Measurements from ENCODE around the gene KRT6C.
"Not testable (repeated sequence)": the region's sequence is repeated elsewhere in the genome, so short reads cannot be mapped to it uniquely, and the experiment has no call there.

The KRT6C gene

DNA sequence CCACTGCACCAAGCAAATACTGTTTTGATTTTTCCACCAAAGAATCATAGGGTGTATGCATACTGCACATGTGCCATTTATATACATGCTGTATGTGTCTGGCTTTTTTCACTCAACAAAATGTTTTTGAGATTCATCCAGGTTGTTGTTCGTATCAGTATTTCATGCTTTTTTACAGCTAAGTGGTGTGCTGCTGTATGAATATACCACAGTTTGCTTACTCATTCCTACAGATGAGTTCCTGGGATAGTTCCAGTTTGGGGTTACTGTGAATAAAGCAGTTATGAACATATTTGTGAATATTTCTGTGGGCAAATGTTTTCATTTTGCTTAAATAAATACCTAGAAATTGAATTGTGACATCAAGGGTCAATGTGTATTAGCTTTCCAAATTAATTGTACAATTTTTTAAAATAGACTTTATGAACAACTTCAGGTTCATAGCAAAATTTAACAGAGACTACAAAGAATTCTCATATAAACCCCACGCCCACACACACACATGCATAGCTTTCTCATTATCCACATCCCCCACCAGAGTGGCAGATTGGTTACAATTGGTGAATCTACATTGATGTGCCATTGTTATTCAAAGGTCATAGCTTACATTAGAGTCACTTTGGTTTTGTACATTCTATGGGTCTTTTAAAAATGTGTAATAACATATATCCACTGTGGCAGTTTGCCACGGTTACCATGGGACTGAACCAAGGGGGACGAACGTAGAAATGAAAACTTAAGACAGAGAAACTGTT, 26.4 kb upstream of the KRT6C start:
- DNase-seq, result no peak

DNA sequence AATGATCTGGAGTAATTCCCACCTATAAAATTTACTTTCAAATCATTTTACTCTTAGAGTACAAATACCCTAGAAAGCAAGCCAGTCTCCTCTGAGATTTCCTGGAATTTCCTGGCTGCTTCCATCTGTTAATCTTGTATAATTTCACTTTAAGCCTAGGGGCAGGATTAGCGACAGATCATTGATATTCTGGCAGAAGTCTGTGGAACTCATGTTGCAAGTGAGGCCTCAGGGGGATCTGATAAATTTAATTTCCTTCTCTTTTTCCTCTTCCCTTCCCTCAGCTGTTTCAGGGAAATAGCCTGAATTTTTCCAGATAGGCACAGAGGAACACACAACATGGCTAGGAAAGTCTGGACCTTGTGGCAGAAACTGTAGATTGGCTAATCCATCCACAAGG, 25.3 kb upstream of the KRT6C start:
- no peak for DNase-seq

DNA sequence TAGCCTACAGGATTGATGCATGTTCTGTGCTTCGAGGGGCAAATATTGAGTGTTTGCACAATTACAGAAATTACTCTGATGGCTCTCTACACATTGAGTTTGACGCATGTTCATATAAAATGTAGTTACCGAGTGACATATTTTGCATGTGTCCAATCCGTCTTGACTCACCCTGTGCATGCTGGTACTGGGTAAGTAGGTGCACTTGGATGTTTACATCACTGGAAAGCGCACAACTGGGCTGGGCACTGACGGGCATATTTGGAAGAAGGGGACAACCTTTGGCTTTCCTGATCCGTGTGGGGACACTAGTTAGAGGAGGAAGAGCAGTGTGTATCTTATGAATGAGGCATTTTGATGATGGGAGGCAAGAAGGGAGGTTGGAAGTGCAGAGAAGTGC, 24.4 kb upstream of the KRT6C start:
- DNase-seq, result no peak

DNA sequence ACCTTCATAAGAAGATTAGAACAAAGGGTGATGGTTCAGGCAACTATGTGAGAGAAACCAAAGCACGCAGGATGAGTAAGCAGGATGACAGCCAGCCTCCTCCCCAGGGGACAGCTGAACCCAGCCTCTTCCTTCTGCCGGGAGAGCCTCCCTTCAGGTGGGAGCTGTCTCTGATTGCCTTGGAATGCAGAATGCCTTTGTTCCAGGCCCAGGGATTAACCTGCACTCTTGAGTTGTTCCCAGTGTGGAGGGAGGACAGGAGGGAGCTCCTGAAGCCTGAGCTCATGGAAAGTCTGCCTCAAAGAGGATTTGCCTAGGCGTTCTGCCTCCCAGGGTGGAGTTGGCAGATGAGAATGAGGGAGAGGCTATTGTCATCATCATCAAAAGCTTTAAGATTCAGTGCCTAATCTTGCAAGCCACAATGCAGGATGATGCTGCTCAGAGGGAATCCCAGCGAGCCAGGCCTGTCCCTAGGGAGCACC, 23.0 kb upstream of the KRT6C start:
- DNase-seq, result no peak

DNA sequence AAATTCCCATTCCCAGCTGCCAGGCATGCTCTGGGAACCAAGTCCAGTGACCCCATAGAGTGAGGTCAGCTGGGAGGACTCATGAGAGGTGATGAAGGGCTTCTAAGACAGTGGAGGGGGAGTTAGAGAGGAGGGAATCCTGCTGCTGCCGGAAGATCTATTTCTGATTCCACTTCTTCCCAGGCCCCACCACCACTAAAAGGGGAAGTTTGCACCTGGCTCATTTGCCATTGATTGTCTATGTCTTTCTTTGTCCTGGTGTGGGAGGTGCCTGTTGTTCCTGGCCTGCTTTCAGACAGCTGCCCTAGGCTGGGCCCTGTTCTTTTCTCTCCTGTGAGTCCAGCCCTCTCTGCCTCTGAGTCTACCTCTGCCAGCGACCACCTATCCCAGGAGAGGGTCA, 22.4 kb upstream of the KRT6C start:
- no peak for DNase-seq

DNA sequence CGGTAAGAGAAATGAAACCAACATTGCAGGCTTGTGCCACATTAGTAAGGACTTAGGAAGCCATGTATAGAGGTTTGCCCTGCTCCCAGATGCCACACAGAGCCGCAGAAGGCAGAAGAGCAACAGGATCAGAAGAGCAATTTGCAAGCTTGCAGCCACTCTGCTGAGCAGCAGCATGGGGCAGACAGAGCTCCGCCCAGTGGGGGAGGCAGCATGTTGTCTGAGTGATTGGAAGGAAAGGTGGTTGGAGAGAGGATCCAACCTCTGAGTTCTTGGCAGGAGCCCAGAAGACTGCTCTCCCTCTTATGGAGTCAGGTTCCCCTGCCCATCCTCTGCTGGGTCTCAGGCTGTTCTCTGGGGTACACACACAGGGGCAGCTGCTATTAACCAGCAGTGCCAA, 21.8 kb upstream of the KRT6C start:
- DNase-seq, result no peak

DNA sequence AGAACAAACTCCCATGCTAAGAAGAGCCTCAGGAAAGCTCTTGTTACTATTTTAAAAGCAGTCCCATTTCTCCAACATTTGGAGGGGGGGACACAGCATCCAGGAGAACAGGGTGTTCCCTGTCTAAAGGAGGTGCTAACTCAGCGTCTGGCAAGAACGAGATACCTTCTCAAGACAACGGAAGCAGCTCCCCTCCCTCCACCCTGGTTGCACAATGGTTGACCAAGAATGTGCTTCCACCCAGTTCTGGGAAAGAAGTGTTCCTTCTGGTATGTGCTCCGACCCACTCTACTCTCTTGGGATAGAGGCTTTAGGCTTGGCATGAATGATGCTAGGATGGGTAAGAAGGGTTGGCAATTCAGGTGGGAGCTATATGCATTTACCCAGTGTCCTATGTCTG, 20.9 kb upstream of the KRT6C start:
- no peak for DNase-seq

DNA sequence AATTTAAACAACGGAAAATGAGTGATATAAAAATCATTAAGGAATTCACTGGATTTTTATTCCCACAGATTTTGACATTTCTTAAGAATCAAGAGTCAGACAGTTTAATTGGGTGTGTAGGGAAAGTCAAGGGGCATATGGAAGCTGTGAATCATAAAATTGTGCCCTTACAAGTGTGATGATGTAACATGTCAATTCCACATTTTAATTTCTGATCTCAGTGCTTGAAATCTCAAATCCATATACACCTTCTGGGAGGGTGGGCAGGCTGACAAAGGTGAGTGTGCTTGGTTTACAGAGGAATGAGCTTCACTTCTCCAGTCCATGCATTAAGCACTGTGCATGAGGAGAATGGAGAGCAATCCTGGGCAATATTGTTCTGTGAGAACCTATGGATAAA, 20.5 kb upstream of the KRT6C start:
- DNase-seq, result no peak

DNA sequence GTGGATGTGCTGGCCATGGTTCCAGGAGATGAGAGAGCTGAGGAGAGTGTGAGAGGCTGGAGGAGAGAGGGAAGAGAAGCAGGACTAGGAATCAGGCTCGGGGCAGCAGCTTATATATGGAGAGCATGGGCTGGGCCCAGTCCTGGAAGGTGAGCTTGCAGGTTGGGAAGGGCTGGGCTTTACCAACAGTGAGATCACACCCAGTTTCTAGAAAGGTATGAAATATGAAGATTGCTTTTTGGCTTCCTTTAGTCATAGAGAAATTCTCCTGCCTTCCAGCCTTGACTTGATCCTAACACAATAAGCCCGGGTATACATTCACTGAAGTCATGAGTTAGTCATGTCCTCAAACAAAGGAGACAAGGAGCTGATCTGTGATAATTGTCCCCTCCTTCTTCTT, 19.6 kb upstream of the KRT6C start, which contains the start of gene KRT6A:
Gene KRT6A (minus strand): TSS at position 86 of the 400 bp plus-strand sequence. CDS start 69 bp downstream, at position 17.
- no peak for DNase-seq

DNA sequence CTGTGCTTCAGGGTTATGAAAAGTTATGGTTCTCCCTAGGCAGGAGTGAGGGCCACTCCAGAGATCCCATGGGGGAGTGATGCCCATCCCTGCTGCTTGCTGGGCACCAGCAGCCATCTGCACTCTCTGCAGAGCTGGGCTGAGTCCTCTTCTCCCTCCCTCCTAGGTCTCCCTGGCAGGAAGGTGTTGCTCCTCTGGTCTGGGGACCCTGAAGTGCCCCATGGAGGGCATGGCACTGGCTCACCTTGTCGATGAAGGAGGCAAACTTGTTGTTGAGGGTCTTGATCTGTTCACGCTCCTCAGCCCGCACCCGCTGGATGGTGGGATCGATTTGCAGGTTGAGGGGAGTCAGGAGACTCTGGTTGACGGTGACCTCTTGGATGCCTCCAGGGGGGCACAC, 18.8 kb upstream of the KRT6C start:
- DNase-seq, result not testable (repeated sequence)

DNA sequence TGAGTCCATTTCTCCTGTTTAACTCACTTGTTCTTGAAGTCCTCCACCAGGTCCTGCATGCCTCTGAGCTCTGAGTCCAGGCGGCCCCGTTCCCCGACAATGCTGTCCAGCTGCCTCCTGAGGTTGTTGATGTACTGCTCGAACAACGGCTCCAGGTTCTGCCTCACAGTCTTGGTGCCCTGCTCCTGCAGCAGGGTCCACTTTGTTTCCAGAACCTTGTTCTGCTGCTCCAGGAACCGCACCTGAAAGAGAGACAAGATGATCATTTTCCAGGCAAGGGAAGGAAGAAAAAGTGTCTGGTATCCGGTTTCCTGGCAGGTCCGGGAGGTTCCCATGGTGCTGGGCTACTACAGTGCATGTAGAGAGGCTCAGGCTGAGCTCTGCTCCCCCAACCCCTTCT, 17.9 kb upstream of the KRT6C start:
- not testable (repeated sequence) for DNase-seq

DNA sequence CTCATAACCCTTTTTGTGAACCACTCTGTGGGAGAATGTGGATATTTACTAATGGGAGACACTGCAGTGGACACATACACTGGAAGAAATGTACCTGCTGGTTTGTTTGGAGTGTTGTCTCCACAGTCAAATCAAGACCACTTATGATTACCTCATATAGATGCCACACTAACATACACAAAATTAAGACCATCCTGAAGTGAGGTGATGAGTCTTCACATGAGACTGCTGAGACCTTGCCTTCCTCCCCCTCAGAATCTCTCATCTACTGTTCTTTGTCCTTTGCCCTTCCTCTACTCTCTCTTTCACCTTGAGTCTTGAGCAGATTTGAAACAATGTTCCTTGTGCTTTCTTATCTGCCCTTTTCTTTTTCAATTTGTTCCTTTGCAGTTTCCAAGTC, 15.1 kb upstream of the KRT6C start:
- no peak for DNase-seq

DNA sequence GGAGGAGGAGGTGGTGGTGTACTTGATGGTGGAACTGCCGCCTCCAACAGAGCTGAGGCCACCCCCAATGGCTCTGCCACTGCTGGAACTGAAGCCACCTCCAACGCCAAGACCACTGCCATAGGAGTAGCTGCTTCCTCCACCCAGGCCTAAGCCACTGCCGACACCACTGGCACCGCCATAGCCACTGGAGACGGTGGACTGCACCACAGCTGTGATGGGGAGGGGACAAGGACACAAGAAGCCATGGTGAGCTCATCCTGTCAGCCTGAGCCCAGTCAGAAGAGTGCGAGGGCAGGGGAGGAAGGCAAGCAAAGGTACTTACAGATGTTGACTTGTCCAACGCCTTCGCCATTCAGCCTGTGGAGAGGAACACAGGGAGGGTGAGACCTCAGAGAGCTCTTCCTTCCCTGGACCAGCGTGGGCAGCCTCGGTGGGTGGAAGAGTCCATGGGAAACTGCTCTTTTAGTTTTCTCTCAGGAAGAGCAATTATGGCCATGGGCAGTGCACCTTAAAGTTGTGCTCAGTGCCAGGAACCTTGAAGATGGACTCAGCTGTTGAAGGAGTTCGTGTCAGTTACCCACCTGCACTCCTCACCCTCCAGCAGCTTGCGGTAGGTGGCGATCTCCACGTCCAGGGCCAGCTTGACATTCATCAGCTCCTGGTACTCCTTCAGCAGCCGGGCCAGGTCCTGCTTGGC, 14.3 kb upstream of the KRT6C start:
- DNase-seq, result not testable (repeated sequence)

DNA sequence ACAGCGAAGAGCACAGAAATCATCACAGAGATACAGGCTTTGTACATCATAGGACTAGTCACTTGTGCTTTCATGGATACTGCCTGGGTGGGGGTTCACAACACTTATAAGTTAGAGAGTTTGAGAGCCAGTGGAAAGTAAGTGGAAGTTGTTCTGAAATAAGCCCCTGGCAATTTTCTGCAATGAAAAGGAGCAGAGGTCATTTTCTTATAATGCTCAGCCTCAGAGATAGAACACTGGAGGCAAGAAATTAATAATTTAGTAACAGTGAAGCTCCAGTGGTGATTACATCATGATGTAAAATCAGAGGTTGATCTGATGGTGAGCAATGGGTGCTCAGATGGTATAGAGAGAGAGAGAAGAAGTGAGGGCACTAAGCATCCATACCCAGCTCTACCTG, 13.6 kb upstream of the KRT6C start:
- no peak for DNase-seq

DNA sequence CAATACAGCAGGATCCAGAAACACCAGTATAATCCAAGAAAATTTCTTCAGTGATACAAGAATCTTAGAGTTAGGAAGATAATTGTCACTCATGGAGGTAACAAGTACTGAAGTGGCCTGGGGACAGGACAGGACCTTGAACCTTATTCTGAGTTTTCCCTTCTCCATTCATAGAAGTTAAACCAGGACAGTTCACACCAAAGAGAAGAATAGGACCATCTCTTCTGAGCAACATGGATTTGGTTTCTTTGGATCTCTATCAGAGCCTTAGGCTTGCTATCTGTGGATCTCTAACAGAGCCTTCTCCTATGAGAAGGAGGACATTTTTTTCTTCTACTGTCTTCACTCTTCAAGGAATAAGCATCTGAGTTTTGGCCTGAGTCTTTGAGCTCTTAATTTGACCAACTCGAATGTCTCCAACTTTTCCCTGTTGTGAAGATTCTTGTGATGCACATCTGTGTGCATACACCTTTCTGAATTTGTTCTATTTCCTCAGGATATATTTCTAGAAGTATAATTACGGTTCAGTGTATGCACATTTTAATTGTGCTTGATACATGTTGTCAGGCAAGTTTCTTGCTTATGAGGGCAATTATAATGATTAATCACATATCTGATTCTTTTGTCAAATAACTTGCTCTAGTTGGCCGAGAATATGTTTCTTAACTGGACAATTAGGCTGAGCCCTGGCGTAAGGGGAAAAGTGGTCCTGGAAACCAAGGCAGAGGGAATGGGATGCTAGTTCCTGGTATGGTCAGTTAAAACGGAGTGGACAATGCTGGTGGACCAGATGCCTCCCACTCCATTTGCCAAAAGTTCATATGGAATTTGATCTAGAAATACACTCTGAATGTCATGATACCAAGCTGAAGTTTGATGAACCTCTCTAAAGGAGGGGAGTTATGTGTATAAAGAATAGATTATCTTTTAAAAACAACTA, 12.8 kb upstream of the KRT6C start:
- DNase-seq, result no peak

DNA sequence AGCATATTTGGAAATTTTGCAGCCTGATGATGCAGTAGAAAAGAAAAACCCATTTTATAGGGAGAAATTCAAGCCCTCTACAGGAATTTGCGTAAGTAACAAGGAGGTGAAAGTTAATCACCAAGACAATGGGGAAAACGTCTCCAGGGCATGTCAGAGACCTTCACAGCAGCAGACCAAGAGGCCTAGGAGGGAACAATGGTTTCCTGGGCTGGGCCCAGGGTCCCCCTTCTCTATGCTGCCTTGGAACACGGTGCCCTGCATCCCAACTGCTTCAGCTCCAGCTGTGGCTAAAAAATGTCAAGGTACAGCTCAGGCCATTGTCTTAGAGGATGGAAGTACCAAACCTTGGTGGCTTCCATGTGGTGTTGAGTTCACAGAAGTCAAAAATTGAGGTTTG, 6.5 kb upstream of the KRT6C start:
- no peak for DNase-seq

DNA sequence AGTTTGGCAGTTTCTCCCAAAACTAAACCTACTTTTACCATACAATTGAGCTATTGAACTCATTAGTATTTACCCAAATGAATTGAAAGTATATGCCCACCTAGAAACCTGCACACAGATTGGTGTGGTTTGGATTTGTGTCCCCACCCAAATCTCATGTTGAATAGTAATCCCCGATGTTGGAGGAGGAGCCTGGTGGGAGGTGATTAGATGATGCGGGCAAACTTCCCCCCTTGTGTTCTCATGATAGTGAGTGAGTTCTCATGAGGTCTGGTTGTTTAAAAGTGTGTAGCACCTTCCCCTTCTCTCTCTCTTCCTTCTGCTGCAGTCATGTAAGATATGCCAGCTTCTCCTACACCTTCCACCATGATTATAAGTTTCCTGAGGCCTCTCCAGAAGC, 4.0 kb upstream of the KRT6C start:
- no peak for DNase-seq

DNA sequence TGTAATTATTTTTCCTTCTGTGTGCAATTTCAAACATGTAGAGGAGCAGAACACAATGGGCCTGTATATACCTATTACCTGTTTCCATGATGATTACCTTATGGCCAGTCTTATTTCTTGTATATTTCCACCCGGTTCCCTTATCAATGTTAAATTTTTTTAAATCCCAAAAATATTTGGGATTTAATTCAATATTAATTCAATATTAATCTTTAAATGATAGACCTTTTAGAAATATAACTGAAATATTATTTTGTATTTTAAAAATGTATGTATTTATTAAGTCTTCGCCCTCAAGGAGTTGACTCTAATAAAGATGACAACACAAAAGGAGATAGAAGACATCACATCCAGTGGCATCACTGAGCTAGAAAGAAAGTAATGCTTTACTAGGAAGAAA, 607 bp upstream of the KRT6C start:
- DNase-seq, result no peak

DNA sequence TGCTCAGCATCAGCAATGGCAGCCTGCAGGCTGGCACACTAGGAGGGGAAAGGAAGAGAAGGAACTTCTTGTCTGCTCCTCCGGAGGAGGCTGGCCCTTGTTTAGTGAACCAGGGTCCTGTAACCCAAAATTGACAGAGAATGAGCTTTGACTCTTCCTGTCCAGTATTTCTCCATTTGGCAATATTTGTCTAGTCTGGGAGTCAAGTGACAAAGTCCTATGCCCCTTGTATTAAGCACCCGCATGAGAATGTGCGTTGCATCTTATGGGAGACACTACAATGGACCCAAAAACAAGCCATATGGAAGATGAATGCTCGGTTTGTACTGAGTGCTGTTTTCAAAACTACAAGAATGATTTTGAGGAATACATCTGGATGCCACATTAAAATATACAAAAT, 3.8 kb downstream of the KRT6C start:
- DNase-seq, result no peak

DNA sequence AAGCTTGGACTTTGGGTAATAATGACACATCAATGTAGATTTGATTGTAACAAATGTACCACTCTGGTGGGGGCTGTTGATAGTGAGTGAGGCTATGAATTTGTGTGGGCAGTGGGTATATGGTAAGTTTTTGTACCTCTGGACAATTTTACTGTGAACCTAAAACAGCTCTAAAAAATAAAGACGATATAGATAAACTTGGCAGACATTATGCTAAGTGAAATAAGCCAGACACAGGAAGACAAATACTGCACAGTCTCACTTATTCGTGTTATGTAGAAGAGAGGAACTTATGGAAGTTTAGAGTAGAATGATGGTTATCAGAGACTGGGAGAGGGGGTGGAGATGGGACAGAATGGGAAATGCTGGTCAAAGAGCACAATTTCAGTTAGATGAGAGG, 8.7 kb downstream of the KRT6C start:
- no peak for DNase-seq

DNA sequence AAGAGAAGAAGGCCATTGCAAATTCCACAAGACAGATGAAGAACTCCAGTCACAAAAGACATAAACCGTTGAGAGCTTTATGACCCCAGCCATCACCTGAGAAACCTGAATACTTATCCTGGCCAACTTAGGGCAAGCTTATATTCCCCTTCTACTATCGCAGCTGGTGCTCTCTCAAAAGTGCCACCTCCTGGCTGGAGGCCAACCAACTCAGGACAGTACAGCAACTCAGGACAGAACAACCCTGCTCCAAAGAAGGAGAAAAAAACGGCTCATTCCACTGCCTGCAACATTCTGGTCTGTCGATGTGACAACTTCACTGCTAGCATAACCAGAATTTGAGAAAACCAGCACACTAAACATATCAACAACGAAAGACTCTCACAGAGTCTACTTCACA, 11.9 kb downstream of the KRT6C start:
- DNase-seq, result no peak

DNA sequence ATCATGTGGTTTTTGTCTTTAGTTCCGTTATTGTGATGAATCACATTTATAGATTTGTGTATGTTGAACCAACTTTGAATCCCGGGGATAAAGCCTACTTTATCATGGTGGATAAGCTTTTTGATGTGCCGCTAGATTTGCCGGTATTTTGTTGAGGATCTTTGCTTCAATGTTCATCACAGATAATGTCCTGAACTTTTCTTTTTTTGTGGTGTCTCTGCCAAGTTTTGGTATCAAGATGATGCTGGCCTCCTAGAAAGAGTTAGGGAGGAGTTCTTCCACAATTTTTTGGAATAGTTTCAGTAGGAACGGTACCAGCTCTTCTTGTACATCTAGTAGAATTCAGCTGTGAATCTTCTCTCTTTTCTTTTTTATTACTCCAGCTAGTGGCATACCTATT, 14.7 kb downstream of the KRT6C start:
- DNase-seq, result no peak

DNA sequence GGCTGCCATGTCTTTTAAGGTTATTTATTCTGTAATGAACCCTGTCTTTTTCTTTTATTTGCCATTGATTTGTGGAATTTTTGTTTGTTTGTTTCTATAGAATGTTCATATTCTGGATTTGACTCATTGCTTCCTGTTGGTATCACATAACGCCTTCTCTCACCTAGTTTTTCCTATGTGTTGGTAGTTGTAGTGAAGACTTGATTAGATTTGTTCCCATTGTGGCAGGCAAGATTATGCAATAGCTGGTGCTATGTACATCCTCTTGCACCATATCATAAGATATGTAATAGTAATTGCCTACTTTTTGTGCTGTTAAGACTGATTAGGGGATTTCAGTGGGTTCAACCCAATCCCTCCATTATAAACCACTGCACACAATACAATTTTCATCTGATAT, 17.8 kb downstream of the KRT6C start:
- no peak for DNase-seq
